ENCODE results near the gene SERPINH1. TPM values are rescaled to one million over a fixed set of nuclear protein-coding genes. Genes with fewer than 3 reads are reported as not detected.

SERPINH1 gene
- total RNA-seq, 1 donor from 2014 or later, result 234 TPM

GRCh38 chr11:75527938-75528735 lies 33.9 kb upstream of the SERPINH1 start:
- H3K27ac Mint-ChIP-seq, result no peak overlapping the region
- peaks cover 16% of the 10 kb centered on the region for H3K4me1 Mint-ChIP-seq (ENCODE audit: low read depth)
- H3K9me3 Mint-ChIP-seq (ENCODE audit: low read depth), result no peaks in the 10 kb centered on the region
- TF ChIP-seq CTCF (IDR thresholded peaks at IDR 0.05; ENCODE audit: unreplicated experiment), result no peak
- H3K4me3 Mint-ChIP-seq (ENCODE audit: low read depth), result peak overlapping the region; percentile 84
- no peaks in the 10 kb centered on the region for H3K36me3 Mint-ChIP-seq (ENCODE audit: insufficient read depth)
- no peak for DNase-seq (ENCODE audit: low spot score, unreplicated experiment)
- H3K27me3 Mint-ChIP-seq, result peaks cover 38% of the 10 kb centered on the region

- DNase-seq (ENCODE audit: low spot score, unreplicated experiment), result no peak
- Mint-ChIP-seq H3K36me3 (ENCODE audit: insufficient read depth) (no peaks in the 10 kb centered on the region), H3K9me3 (ENCODE audit: low read depth) (no peaks in the 10 kb centered on the region), H3K27ac (no peak overlapping the region), H3K4me1 (ENCODE audit: low read depth) (peaks cover 11% of the 10 kb centered on the region), H3K4me3 (ENCODE audit: low read depth) (no peak overlapping the region), H3K27me3 (peaks cover 20% of the 10 kb centered on the region)
- no peak for TF ChIP-seq CTCF (IDR thresholded peaks at IDR 0.05; ENCODE audit: unreplicated experiment)
Measured at GRCh38 chr11:75530577-75530976, 31.5 kb upstream of the SERPINH1 start.

GRCh38 chr11:75531325-75531724 lies 30.7 kb upstream of the SERPINH1 start:
- Mint-ChIP-seq H3K9me3 (ENCODE audit: low read depth) (no peaks in the 10 kb centered on the region), H3K4me3 (ENCODE audit: low read depth) (no peak overlapping the region), H3K4me1 (ENCODE audit: low read depth) (peaks cover 10% of the 10 kb centered on the region), H3K27me3 (peaks cover 20% of the 10 kb centered on the region), H3K27ac (peak overlapping the region; percentile 60), H3K36me3 (ENCODE audit: insufficient read depth) (no peaks in the 10 kb centered on the region)
- DNase-seq (ENCODE audit: low spot score, unreplicated experiment), result no peak
- no peak for TF ChIP-seq CTCF (IDR thresholded peaks at IDR 0.05; ENCODE audit: unreplicated experiment)

- Mint-ChIP-seq H3K4me3 (ENCODE audit: low read depth) (no peak overlapping the region), H3K36me3 (ENCODE audit: insufficient read depth) (no peaks in the 10 kb centered on the region), H3K9me3 (ENCODE audit: low read depth) (no peaks in the 10 kb centered on the region), H3K4me1 (ENCODE audit: low read depth) (peaks cover 9% of the 10 kb centered on the region), H3K27ac (peak overlapping the region; percentile 73), H3K27me3 (peaks cover 20% of the 10 kb centered on the region)
- DNase-seq (ENCODE audit: low spot score, unreplicated experiment), result peak; percentile 71
- peak; percentile 97 for TF ChIP-seq CTCF (IDR thresholded peaks at IDR 0.05; ENCODE audit: unreplicated experiment)
Measured at GRCh38 chr11:75532200-75533048, 29.6 kb upstream of the SERPINH1 start.

- Mint-ChIP-seq H3K27me3 (peaks cover 19% of the 10 kb centered on the region), H3K4me3 (ENCODE audit: low read depth) (no peak overlapping the region), H3K27ac (no peak overlapping the region), H3K4me1 (ENCODE audit: low read depth) (peaks cover 8% of the 10 kb centered on the region), H3K36me3 (ENCODE audit: insufficient read depth) (no peaks in the 10 kb centered on the region), H3K9me3 (ENCODE audit: low read depth) (no peaks in the 10 kb centered on the region)
- DNase-seq (ENCODE audit: low spot score, unreplicated experiment), result no peak
- TF ChIP-seq CTCF (IDR thresholded peaks at IDR 0.05; ENCODE audit: unreplicated experiment), result no peak
Measured at GRCh38 chr11:75533896-75534258, 28.2 kb upstream of the SERPINH1 start.

Data from progenitor cell of endocrine pancreas (in vitro differentiated cells).